ENCODE results near the gene PPP1R3F.
"Not testable (repeated sequence)": the region's sequence is repeated elsewhere in the genome, so short reads cannot be mapped to it uniquely, and the experiment has no call there.

PPP1R3F gene

GRCh38 chrX:49316085-49316484 lies 46.5 kb downstream of the PPP1R3F start:
- no peak for DNase-seq (ENCODE audit: low spot score)

GRCh38 chrX:49321737-49322136 lies 52.1 kb downstream of the PPP1R3F start, which contains the start of gene GAGE12J:
Gene GAGE12J (plus strand): TSS chrX:49322037. CDS start chrX:49323194, 1,157 bp downstream.
- not testable (repeated sequence) for DNase-seq (ENCODE audit: low spot score)

- DNase-seq (ENCODE audit: low spot score): not testable (repeated sequence)
Observed at GRCh38 chrX:49322266-49322665, 52.7 kb downstream of the PPP1R3F start.

GRCh38 chrX:49323735-49324134 lies 54.1 kb downstream of the PPP1R3F start:
- DNase-seq (ENCODE audit: low spot score): not testable (repeated sequence)

- not testable (repeated sequence) for DNase-seq (ENCODE audit: low spot score)
Observed at GRCh38 chrX:49330421-49330820, 60.8 kb downstream of the PPP1R3F start.

GRCh38 chrX:49331282-49331681 lies 61.7 kb downstream of the PPP1R3F start, which contains the start of gene GAGE13:
Gene GAGE13 (plus strand): TSS chrX:49331582. CDS start chrX:49332738, 1,156 bp downstream.
- DNase-seq (ENCODE audit: low spot score): not testable (repeated sequence)

GRCh38 chrX:49331841-49332240 lies 62.2 kb downstream of the PPP1R3F start:
- DNase-seq (ENCODE audit: low spot score): not testable (repeated sequence)

Data from hematopoietic multipotent progenitor cell treated with erythropoietin and hydrocortisone succinate and interleukin-3 and kit ligand, for 17 days (in vitro differentiated cells).